ENCODE measurements around the gene EVPL.

The EVPL gene

GRCh38 chr17:75959051-75959838 lies 67.9 kb downstream of the EVPL start:
- no peak for DNase-seq (ENCODE audit: low spot score)

Measured in activated CD4-positive, alpha-beta T cell treated with anti-CD3 and anti-CD28 coated beads, Interleukin-2, Interleukin-4, amounts not matched to agents 100 ng/mL and 50 ng/mL, durations not matched to agents 16 hours and 8 hours (primary cell).